NK-92 treated with Interleukin-12 subunit alpha and Interleukin-12 subunit beta, amount 100 ng/mL, for 24 hours (cell line): Measurements from ENCODE around the gene CFAP77.
A peak's percentile ranks its signal among the peaks of the same experiment; 100 is the strongest.

Source experiments
- DNase-seq: peaks from one replicate; lab custom pipeline; 2025; lab: John Stamatoyannopoulos, UW

Gene CFAP77

DNA sequence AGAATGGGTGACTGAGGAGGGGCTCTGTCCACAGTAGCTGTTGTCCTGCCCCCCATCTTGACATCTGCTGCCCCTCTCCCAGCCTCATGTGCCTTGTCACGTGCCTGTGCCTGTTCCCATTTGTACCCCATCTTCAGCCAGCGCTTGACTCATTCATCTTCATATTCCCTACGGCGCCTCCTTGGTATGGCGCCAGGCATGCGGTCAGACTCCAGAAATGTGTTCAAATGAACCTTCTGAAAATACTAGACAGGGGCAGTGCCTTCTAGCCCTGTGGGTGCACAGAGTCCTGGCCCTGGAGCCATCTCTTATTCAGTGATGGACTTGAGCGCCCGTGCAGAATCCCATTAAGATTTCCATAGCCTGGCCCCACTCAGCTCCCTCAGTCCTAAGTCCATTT, 46.2 kb downstream of the CFAP77 start:
- DNase-seq, result no peak

DNA sequence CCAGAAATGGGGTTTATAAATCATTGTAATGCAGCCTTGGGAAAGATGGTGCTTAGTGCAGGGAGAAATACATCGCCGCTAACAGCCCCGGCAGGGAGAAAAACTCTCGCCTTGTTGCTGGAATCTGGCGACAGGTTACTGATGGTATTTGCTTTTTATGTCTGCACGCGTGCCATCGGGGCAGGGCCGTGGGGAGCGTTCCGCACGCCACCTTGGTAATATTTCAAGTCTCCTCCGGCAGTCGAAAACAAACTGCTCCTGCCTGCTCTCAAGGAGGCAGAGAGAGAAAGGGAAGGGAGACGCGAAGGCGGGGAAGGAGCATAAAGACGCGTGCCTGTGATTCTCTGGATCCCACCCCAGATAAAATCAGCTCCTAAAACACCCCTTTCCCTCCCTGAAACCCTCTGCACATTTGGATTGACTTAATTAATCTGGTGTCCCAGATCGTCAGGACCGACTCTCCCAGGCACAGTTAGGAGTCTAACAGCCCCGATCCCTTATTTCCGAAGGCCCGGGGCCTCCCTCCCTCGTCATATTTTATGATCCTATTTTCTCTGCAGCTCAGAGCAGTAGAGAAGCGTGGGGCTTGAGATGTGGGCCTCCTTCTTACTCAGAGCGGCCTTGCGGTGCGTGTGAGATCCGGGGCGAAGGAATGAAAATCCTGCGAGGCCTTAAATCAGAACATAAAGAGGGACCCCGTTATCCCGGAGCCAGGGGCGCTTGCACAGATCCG, 47.7 kb downstream of the CFAP77 start:
- DNase-seq, result no peak

DNA sequence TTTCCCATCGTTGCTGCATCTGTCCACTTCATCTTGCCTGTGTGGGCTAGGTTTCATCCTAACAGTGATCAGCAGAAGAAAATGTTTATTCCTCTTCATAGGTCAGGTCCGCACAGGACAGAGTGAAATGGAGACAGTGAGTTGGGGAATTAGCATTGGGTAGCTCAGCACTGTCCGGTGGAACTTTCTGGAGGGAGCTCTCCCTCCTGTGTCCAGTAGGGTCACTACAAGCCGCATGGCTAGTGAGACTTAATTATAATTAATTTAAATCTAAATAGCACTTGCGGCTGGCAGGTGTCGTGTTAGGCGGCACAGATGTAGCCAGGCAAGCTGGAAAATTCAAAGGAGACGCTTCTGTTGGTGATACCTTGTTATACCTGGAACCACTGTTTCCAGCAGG, 48.4 kb downstream of the CFAP77 start:
- no peak for DNase-seq

DNA sequence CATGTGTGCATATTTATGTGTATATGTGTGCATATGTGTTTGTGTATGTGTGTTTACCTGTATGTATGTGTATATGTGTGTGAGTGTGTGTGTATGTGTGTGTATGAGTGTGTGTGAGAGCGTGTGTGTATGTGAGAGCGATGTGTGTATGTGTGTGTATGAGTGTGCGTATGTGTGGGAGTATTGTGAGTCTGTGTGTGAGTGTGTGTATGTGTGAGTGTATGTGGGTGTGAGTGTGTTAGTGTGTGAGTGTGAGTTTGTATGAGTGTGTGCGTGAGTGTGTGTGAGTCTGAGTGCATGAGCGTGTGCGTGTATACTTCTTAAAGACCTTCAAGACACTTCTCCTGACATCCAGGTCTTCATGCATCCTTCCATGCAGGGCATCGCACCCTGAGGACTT, 49.6 kb downstream of the CFAP77 start:
- no peak for DNase-seq

DNA sequence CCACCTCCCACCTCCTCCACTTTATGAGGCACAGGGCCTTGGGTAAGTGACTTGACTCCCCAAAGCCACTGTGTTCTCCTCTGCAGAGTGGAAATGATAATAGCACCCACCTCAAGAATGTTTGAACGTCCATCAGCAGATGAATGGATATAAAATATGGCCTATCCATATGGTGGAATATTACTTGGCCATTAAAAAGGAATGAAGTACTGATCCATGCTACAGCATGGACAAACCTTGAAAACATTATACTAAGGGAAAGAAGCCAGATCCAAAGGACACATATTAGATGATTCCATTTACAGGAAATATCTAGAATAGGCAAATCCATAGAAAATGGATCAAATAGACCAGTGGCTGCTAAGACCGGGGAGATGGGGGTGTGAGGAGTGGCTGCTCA, 50.2 kb downstream of the CFAP77 start:
- DNase-seq, result no peak

DNA sequence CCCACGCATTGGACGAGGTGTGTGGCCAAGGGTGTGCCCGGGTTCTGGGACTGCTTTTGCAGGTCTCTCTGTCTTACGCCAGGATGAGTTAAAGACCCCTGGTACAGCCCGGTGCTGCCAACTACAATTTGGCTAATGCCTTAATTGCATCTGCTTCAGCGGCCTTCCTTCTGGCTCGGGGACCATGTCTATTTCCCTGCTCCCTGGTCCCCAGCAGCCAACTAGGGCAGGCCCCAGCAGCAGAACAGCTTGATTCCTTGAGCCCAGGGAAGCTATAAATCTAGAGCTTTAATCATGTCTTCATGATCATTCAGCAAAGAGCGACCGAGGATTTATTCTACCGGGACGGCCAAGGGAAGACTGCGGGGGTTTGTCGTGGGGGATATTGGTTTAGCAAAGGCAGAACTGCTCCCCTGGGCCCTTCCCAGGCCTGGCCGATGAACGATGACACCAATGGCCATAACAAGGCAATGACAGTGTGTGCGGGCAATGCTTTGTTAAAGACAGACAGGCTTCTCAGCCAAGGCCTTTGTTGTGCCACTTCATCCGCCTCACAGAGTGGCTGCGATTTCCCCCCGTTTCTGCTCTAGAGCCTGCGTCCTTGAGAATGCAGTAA, 51.4 kb downstream of the CFAP77 start:
- no peak for DNase-seq

DNA sequence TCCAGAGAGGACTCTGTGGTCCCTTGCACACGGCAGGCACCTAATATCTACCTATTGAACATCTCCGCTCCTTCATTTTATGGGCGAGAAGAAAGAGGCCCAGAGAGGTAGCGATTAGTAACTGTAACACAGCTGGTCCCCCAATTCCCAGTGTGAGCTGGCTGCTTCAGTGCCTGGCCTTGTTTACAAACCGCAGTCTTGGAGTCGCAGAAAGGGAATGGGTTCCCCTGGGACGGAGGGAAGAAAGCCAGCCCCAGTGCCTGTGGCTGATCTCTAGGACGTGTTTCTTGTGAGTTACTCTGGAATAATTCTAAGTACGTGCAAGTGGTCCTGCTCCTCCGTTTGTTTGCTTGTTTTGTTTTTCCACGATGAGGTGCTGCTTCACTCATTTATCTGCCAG, 52.0 kb downstream of the CFAP77 start:
- no peak for DNase-seq

DNA sequence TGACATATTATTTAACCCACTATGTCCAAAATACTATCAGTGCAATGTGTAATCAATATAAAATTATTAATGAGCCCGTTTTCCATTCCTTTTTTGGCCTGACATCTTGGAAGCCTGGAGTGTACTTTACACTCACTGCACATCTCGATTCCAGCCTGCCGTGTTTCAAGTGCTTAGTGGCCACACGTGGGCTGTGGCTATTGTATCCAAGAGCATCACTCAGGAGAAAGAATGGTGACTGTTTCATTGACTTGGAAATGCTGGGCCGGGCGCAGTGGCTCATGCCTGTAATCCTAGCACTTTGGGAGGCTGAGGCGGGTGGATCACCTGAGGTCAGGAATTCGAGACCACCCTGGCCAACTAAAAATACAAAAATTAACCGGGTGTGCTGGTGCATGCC, 54.5 kb downstream of the CFAP77 start:
- DNase-seq, result no peak

DNA sequence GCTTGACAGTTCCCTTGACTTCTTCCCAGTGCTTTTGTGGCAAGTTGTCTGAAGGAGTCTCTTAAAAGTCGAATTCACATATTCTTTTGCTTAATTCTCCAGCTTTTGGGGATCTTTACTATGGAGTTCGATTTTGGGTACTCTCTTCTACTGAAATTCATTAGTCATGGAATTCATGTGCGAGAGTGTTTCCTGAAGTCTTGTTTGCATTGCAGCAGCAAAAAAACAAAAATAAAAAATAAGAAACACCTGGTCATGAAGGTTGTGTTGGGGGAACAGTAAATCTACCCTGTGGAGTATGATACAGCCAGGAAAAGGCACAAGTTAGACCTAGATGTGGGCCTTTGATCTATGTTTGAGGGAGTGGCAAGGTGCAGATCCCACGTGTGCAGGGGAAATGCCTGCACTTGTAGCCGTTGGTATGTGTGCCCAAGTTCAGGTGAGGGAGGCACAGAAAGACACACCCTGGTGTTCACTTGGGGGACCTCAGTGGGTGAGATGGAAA, 55.2 kb downstream of the CFAP77 start:
- DNase-seq, result no peak

DNA sequence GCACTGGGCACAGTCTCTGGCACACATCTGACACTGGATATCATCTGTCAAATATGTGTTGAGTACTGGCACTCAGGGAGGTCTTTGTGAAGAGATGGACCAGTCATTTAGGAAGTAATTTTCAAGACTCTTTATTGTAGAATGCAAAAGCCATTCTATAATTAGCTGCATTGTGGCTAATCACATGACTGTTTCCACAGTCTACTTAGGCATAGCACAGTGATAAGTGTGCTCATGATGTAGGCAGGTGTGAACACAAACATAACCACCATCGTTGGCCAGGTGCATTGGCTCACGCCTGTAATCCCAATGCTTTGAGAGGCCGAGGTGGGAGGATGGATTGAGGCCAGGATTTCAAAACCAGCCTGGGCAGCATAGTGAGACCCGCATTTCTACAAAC, 62.2 kb downstream of the CFAP77 start:
- DNase-seq, result peak; percentile 4

DNA sequence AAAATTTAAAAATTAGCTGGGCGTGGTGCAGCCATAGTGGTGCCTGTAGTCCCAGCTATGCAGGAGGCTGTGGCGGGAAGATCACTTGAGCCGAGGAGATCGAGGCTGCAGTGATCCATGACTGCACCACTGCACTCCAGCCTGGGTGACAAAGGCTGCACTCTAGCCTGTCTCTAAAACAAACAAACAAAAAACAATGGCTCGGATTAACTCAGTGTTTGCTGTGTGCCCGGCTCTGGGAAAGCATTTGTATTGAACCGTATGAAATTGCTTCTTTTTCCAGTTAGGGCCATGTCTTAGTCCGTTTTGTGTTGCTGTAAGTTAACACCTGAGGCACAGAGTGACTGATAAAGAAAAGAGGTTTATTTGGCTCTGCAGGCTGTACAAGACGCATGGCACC, 62.6 kb downstream of the CFAP77 start:
- no peak for DNase-seq

DNA sequence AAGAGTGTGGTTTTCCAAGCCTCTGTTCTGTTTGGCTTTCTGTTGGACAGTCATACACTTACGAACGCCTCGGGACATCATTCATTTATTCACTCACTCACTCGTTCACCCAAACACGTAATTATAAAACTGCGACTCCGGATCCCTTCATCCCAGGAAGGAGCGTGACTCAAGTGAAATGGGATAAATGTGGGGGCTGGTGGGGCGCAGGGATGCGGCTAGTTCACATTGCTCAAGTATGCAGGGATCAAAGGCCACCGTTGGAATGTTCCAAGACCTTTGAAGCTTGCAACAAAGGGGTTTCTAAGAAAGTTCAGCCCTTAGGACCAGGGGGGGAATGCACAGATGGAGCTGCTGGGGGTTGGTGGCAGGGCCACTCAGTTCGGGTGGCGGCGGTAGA, 64.2 kb downstream of the CFAP77 start:
- no peak for DNase-seq

DNA sequence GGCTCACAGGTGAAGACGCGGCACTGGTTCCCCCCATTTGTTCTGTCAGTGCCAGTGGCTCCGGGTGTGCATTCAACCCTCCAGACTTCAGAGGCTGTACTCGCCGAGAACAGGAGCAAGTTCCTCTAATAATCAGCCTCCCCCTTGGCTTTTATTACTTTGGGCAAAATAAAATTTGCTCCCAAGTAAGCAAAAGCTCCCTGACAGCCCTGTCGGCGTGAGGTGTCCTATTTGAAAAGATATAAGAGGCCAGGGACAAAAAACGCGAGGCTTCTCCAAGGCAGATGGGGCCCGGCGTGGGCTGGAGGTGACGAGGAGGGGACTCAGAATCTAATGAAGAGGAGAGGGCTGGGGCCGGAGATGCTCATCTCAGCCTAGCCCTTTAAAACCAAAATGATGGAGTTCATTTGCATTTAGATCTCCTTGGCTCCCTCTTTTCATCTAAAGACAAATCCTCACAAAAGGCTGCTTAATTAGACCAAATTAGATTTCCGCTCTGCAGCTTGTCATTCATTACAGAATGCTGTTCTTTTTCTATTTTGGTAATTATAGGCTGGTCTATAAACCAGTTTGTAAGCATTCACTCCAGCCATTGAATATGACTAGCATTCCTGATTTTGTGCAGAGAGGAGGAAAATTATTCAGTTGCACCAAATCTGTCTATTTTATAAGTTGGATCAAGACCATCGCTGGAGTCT, 68.5 kb downstream of the CFAP77 start:
- no peak for DNase-seq

DNA sequence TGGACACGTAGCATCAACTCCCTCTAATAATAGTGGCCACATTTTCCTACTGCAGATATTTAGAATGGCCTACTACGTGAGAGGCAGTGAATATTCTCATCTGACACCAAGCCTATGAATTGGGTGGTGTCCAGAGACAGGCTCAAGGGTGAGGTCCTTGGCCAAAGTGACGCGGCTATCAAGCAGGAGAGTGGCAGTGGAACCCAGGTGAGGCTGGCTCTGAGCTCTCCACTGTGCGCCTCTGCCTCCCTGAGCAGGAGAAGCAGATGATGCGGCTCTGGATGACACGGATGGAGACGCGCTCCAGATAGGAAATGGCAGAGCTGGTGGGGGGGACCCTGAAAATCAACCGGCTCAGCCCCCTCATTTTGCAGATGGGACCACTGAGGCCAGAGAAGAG, 69.7 kb downstream of the CFAP77 start:
- no peak for DNase-seq

DNA sequence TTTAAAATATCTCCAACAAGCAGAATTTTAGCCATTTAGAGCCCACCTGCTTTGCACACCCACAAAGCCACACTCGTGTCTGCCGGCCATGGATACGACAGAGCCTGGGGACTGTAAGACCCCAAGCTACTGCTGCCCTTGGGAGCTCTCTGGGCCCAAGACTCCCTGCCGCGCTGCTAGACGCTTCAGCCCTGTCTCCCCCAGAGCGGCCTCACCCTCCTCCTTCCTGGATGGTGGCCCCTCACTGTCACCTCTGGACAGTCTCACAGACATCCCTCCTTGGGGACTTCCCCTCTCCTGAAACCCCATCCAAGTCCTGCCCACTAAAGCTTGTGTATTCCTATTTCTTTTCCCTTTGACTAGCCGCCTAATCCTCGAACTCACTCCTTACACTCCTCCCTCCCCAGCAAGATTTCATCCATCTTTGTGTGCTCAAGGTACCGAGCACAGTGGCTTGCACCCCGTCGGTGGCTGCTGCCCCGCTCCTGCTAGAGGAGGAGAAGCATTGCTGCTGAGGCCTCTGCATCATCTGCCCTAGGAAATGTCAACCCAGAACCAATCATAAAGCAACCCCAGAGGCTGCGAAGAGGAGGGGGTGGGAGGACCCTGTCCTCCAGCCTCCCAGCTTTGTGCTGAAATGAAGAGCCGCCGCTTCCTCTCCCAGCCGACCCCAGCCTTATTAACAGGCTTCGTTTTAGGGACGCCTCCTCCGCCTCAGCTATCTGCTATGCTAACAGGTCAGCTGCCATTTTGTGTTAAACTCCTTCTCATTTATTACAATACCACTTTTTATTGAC, 71.2 kb downstream of the CFAP77 start:
- DNase-seq, result no peak

DNA sequence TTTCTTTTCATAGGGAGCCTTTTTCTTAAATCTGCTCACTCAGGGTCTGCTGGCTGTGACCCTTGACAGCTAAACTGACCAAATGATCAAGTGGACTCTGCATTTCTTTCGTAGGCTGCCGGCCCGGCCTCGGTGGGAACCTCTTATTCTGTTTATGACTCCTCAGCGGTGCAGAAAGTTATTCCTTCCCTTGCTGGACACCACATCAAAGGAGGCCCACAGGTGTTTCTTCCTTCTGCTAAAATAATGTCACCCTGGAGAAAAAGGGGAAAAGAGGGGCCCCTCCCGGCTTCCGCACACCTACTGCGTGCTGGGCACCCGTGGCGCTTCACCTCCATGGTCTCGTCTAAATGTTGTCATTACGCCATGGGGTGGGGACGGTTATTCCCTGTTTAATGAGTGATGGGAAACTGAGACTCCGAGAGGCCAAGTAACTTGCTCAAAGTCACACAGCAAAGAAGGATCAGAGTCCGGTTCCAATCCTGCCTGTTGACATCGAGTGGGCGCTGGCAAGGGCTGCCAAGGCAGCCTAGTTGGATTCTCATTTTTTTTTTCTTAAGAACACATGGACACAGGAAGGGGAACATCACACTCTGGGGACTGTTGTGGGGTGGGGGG, 72.3 kb downstream of the CFAP77 start:
- DNase-seq, result no peak

DNA sequence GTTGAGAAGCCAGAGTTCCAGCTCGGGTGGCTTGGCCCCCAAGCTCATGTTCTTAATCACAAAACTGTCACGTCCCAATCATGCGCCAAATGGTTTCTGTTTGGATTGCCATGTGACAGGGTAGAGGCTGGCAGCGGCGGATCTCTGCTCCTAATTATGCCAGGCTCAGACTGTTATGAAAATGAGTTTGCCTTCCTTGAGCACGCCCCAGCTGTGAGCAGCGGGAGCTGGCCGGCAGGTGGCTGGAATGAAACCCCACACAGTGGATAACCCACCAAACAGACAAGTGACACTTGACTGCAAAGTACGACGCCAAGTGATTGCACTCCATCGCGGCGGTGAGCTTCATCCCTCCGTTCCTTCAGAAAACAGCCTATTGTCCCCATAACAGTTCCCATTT, 75.4 kb downstream of the CFAP77 start:
- no peak for DNase-seq

DNA sequence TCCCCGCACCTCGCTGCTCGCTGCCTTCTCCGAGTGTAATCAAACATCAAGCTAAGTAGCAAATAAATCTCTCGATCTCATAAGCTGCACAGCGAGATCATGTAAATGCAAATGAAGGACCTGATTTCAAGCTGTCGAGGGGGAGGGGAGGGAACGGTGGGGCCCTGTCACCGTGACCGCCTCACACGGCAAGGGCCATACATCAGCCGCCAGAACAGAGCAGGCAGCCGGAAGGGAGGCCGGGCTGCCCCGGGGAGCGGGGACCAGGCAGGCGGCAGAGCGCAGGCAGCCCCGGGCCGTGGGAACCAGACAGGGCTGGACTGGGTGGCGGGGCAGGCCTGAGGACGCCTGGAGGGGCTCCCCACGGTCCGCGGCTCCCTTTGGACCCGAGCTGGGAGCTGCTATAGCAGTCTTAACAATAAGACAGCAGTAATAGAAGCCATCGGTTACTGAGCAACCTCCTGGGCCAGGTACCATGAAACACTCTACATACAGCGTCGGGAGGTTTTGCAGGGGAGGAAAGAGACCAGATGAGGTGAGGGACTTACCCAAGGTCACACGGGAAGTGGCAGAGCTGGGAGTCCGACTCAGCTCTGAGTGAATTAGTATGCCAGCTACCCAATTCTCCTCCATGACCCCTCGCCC, 76.8 kb downstream of the CFAP77 start:
- DNase-seq, result peak; percentile 44

DNA sequence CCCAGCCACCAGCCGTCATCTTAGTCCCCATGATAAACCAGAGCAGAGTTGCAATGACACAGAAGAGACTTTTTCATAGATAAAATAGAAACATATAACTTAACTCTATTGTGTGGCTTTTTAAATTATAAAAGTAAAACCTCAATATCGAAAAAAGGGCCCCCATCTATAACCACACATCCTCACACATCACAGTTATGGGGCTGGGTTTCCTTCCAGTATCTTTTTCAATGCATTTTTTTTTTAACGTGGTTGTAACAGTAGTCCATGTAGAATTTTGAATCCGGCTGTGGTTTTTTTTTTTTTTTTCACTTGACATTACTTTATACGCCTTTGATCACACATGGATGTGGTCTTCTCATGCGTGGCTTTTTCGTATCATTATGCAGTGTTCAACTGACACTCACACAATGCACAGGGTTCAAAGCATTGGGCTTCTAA, 77.4 kb downstream of the CFAP77 start:
- DNase-seq, result no peak

DNA sequence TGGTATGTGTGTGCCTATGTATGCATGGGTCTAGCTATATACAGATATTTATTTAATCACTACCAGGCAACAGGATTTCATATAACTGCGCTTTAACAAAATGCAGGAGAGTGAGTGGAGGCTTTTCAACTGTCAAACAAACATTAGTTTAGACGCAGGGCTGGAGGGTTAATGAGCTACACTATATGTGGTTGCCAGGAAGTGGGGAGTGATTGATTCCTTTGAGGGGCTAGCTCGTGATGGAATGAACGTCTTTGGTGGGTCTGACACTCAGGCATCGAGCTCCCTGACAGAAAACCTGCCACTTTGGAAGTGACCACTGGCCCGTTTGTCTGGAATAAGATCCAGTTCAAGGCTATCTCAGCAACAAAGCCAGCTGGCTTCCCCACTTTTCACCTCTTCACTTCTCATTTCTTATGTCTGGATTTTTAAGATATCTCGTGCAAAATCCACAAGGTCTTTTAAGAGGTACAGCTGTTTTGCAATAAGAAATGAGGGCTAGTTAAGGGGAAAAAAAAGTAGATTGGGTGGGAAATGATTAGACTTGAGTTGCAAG, 78.0 kb downstream of the CFAP77 start:
- no peak for DNase-seq

DNA sequence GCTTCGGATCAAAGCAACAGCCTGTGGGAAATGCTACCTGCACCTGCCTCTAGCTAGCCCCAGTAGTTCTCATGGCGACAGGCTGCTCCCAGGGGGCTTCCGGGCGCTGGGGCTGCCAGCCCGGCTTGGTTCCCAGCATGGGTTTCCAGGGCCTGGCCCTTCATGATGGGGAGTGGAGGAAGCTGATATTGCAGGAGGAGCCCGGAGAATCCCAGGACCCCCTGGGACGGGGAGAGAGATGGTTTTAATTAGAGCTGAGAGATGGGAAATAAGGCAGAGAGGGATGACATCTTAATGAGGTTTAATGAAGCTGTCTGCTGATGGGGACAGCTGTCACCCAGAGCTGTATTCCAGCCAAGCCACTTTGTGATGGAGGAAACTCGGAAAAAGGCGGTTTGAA, 78.6 kb downstream of the CFAP77 start:
- no peak for DNase-seq
